Dermis microvascular lymphatic vessel endothelial cell (primary cell): ENCODE data around the gene TDP2. TPM values are rescaled to one million over a fixed set of nuclear protein-coding genes. Genes with fewer than 3 reads are reported as not detected.

Source experiments
- DNase-seq, 2 donors: peaks; one replicate each; pipeline versions ENCODE4 v3.0.0 to v3.0.0-alpha.2; 2010; ENCODE audit warnings: low read depth in 2 of 2
- total RNA-seq: library from RNA; depleted of rRNA; stranded (reverse); fragments of >200 nt; gene quantifications from 2 replicates; pipeline ENCODE4 v1.2.1, GENCODE V29; 2014

TDP2 gene
- total RNA-seq: 18.0 and 20.0 TPM in 2 replicates

DNA sequence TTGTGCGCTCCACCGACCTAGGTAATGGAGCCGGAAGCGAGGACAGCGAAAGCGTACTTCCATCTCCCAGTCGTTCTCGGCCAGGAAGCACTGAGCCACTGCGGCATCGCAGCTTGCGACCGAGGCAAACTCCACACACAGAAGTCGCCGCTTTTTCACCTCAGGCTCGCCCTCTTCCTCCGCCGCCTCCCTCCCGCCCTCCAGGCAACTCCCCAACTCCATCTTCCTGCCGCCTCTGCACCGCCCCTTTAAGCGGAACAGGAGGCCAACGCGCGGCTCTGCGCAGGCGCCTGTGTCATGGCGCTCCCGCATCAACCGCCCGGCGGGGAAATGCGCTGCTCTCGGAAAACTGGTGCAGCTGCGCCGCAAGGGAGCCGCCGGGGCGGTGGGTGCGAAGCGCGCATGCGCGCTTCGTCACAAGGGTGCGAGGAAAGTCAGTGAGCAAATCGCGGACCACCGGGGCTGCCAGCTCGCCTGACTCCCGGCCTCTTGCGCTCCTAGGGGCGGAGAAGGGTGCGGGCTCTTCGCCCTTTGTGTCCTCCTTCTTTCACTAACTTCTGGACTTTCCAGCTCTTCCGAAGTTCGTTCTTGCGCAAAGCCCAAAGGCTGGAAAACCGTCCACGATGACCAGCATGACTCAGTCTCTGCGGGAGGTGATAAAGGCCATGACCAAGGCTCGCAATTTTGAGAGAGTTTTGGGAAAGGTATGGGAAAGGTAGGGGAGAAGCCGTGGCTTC lies at the start of gene TDP2, which contains the start of gene ACOT13:
TSS of gene TDP2 (minus strand) at position 259 of the 737 bp plus-strand sequence. CDS start at position 222, 37 bp downstream.
TSS of gene ACOT13 (plus strand) at position 437 of the 737 bp plus-strand sequence. CDS start at position 624, 187 bp downstream.
- peak; percentile 91 to 97 for DNase-seq

- no peak for DNase-seq
Observed at GRCh38 chr6:24710519-24711303, 44.0 kb upstream of the TDP2 start.

- DNase-seq: no peak
Observed at GRCh38 chr6:24709014-24709711, 42.5 kb upstream of the TDP2 start.

GRCh38 chr6:24708612-24709011 lies 41.9 kb upstream of the TDP2 start:
- no peak for DNase-seq

DNA sequence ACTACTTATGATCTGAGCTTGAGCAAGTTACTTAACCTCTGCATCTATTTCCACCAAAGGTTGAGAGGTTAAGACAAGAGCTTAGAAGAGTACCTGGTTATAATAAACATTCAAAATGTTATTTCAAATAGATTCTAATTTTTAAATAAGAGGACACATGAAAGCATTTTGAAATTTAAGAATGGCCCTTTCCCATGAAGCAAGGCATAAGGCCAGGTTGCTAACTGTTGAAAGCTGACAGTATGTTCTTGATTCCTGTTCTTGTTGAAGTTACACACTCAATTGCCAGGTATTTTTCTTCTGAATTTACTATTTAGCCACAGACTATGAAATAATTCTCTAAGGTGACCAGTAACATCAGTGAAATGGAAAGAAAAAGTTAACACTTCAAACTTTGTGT lies 37.8 kb upstream of the TDP2 start:
- no peak for DNase-seq

- DNase-seq: no peak
Observed at GRCh38 chr6:24702720-24703282, 36.1 kb upstream of the TDP2 start.

DNA sequence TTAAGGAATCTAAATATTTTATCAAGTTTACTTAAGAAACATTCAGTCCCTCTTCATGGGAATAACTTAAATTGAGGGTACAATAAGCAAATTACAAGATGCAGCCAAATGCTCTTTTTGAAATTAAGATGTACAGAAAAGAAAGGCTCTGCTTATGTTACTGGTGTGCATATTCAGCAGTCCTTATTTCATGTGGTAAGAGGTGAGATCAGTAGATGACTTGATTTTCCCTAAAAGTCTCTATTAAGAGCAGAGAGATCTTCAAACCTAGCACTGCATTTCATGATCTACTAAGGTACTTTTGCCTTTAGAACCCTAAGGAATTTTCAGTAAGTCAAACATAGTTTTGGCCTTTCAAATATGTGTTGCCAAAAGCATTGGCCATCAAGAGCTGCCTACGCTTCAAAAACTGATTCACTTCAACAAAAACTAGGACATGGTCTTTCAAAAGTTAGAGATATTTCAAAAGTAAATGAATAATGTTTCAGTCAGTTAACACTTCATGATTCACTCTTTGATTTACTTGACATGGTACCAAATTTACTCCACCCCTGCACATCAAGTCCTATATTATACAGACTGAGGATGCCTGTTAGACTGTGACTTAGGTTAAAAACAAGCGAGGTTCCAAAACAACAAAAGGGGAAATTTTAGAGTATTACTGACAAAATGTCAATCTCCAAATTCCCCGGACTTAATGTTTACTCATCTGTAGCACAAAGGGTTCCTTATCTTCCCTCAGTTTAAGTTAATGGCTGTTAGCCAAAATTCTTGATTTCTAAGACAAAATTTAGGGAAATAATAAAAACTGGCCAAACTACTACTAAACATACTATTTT lies 33.0 kb upstream of the TDP2 start:
- DNase-seq: no peak

DNA sequence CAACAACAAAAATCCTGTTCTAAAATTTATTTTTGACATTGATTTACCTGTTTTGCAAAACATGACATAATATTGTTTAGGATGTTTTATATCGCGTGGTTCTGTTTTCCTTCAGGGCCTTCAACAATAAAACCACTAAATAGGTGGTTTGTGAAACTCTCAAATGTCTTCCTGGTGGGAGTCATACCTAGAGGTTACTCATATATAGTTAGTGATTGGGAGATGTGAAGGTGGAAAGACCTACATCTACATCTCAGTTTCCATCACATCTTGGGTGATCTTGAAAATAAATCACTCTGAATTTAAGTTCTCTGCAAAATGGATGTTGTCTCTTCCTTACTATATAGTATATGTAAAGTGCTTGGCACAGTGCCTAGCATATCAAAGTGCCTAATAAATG lies 29.4 kb upstream of the TDP2 start:
- no peak for DNase-seq

GRCh38 chr6:24695635-24696034 lies 28.9 kb upstream of the TDP2 start:
- DNase-seq: peak; percentile 40 to 52

GRCh38 chr6:24694198-24694597 lies 27.5 kb upstream of the TDP2 start:
- no peak for DNase-seq

DNA sequence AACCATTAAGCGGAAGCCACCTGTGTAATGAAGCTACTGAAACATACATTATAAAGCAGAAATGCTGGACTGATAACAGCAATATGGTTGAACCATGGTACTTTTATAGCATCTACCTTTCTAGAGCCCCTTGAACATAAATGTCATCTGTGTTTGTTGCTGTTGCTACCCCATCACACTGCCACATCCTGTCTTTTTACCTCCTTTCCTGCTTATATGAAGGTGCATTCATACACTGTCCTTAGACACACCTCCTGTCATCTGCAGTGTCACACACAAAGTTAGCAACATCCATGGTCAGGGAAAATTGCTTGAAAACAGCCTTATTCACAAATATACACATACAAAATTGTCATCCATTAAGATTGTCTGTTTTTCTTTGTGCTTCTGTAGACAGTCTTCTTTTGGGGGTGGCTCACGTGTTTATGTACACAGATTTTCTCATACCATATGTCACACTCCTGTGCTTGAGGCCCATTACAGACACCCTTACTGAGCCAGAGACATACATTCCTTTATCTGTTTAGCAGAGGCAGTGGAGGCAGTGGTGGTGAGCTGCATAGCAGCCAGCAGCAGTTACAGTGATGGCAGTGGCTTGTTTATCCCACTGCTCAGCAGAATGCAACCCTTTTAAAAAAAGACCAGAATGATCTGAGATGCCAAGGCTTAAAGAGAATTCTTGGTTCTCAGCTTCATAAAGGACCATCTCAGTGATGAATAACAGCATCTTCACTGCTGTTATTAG lies 26.3 kb upstream of the TDP2 start:
- no peak for DNase-seq

- DNase-seq: no peak
Observed at GRCh38 chr6:24692415-24692814, 25.7 kb upstream of the TDP2 start.

GRCh38 chr6:24692003-24692402 lies 25.3 kb upstream of the TDP2 start:
- no peak for DNase-seq

DNA sequence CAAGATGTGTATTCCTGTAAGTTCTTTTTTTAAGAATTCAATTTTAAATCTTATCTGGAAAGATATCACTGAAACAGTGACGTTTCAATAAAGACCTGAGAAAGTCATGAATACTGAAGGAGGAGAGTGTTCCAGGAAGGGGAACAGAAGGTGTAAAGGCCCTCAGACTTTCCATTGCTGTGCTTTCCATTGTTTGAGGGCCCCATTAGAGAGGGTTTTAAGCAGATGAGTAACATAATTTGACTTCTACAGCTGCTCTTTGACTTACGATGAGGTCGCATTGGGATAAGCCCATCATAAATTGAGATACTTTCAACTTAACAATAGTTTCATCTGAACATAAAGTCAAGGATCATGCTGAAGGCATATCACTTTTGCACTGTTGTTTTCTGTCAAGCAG lies 24.9 kb upstream of the TDP2 start:
- DNase-seq: no peak

- no peak for DNase-seq
Observed at GRCh38 chr6:24690593-24690992, 23.9 kb upstream of the TDP2 start.

DNA sequence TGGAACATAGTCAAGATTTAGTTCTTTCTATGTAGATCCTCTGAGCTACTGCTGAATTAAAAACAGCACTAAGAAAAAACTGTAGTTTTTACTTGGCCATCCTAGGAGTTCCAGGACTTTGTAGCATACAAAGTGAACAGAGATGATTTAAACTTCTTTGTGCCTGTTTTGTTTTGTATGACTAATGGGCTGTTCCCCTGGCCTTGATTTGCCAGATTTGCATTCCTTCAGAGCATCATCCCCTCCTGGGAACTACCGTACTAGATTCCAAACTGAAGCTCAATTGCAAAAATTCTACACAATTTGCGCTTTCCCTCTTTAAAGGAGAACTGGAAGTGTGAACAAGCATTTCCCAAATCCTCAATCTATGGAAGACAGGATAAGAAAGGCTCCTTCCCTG lies 23.3 kb upstream of the TDP2 start:
- DNase-seq: no peak

DNA sequence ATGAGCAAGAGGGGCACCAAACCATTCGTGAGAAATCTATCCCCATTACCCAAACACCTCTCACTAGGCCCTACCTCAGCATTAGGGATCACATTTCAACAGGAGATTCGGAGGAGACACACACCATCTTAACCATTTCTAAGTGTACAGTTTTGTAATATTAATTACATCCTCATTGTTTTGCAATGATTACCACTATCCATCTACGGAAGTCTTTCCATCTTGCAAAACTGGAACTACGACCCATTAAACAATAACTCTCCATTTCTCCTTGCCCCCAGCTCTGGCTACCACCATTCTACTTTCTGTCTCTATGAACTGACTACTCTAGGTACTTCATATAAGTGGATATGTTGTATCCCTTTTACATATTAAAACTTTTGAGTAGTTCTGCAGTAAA lies 20.2 kb upstream of the TDP2 start:
- DNase-seq: no peak

- no peak for DNase-seq
Observed at GRCh38 chr6:24686408-24686807, 19.7 kb upstream of the TDP2 start.

DNA sequence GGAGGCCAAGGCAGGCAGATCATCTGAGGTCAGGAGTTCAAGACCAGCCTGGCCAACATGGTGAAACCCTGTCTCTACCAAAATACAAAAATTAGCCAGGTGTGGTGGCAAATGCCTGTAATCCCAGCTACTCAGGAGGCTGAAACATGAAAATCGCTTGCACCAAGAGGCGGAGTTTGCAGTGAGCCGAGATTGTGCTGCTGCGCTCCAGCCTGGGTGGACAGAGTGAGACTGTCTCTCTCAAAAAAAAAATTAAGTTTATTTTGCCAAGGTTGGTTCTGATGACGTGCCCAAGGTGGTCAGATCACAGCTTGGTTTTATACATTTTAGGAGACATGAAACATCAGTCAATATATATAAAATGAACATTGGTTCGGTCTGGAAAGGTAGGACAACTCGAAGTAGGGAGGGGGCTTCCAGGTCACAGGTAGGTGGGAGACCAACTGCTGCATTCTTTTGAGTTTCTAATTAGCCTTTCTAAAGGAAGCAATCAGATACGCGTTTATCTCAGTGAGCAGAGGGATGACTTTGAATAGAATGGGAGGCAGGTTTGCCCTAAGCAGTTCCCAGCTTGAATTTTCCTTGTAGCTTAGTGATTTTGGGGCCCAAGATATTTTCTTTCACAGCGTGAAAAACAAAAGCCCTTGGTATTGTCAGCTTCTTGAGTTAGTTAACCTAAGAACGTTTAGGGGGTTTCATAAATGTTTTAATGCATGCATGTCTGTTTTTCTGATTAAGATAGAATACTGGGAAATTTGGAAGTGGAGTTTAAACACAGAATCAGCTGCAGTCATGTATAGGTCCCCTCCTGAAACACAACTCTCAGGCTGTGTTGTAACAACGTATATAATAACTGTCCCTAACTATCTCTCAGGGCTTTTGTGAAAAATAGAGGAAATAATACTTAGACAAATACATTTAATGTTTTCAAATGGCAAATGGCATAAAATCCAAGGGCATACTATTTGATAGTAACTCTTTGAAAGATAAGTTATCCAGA lies 16.9 kb upstream of the TDP2 start:
- no peak for DNase-seq
